KMS-11 (cell line): ENCODE results near the gene HRC.
"Not testable (repeated sequence)": the region's sequence is repeated elsewhere in the genome, so short reads cannot be mapped to it uniquely, and the experiment has no call there.

ENCODE experiments used
- H2AFZ ChIP-seq: fragments of 200-600 bp; sonication (generic); 2 replicates; pipeline ENCODE4 v1.6.1; 2016; ENCODE audit warnings: antibody characterized with exemption, mixed run types, low read depth
- H3K27ac ChIP-seq: fragments of 200-600 bp; sonication (generic); 2 replicates; pipeline ENCODE4 v1.6.1; 2016; ENCODE audit warnings: mild to moderate bottlenecking, mixed run types
- H3K27me3 ChIP-seq: fragments of 200-600 bp; sonication (generic); 2 replicates; pipeline ENCODE4 v1.6.1; 2017; ENCODE audit warnings: mild to moderate bottlenecking, low read depth, mixed run types, moderate library complexity; ENCODE audit not compliant: insufficient read depth
- H3K36me3 ChIP-seq: fragments of 200-600 bp; sonication (generic); 2 replicates; pipeline ENCODE4 v1.6.1; 2017; ENCODE audit warnings: mild to moderate bottlenecking, mixed run types; ENCODE audit not compliant: insufficient read depth
- H3K4me1 ChIP-seq: fragments of 200-600 bp; sonication (generic); 2 replicates; pipeline ENCODE4 v1.6.1; 2016; ENCODE audit warnings: mild to moderate bottlenecking, low read depth, mixed run types; ENCODE audit not compliant: poor library complexity, severe bottlenecking
- H3K4me2 ChIP-seq: fragments of 200-600 bp; sonication (generic); 2 replicates; pipeline ENCODE4 v1.7.0; 2016; ENCODE audit warnings: mild to moderate bottlenecking, mixed run types
- H3K4me3 ChIP-seq: fragments of 200-600 bp; sonication (generic); IDR thresholded peaks from 2 replicates; pipeline ENCODE4 v1.6.1; 2017; ENCODE audit warnings: low read depth, low read length, mixed read lengths; ENCODE audit not compliant: insufficient read depth
- H3K79me2 ChIP-seq: fragments of 200-600 bp; sonication (generic); 2 replicates; pipeline ENCODE4 v1.6.1; 2016; ENCODE audit warnings: low read depth, mixed run types; ENCODE audit not compliant: insufficient read depth
- H3K9ac ChIP-seq: fragments of 200-600 bp; sonication (generic); 2 replicates; pipeline ENCODE4 v1.6.1; 2016; ENCODE audit warnings: mild to moderate bottlenecking, mixed run types
- H4K20me1 ChIP-seq: fragments of 200-600 bp; sonication (generic); 2 replicates; pipeline ENCODE4 v1.6.1; 2016; ENCODE audit warnings: mild to moderate bottlenecking, mixed run types; ENCODE audit not compliant: insufficient read depth
- CTCF ChIP-seq: fragments of 200-600 bp; sonication (generic); conservative IDR thresholded peaks from 2 replicates; pipeline ENCODE4 v1.6.1; 2017; ENCODE audit warnings: low read depth, mild to moderate bottlenecking, antibody characterized with exemption, low read length, moderate library complexity, mixed read lengths

HRC gene

DNA sequence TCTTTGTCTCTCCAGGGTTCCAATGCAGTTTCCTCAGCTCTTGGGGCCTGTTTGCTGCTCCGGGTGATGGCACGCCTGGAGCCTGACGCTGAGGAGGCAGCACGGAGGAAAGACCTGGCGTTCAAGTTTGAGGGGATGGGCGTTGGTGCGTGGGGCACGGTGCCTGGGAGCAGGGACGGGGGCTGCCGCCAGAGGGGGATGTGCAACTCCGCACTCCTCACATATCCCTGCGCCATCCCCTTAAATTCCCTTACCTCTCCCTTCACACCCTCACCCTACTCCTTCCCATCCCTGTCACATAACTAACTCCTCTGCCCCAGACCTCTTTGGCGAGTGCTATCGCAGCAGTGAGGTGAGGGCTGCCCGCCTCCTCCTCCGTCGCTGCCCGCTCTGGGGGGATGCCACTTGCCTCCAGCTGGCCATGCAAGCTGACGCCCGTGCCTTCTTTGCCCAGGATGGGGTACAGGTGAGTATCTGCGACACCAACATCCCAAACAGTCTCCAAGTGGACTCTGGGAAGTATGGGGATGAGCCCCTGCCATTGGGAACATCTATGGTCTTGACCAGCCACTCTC, 33.5 kb upstream of the HRC start:
- no peaks in the 10 kb centered on the region for H4K20me1 ChIP-seq
- H3K4me3 ChIP-seq = no peak overlapping the region
- no peaks in the 10 kb centered on the region for H3K4me1 ChIP-seq
- H2AFZ ChIP-seq = no peak overlapping the region
- no peak overlapping the region for H3K27ac ChIP-seq
- TF ChIP-seq CTCF = no peak
- H3K79me2 ChIP-seq = no peaks in the 10 kb centered on the region
- H3K27me3 ChIP-seq = peaks cover 71% of the 10 kb centered on the region
- no peak overlapping the region for H3K9ac ChIP-seq
- no peaks in the 10 kb centered on the region for H3K36me3 ChIP-seq
- H3K4me2 ChIP-seq = no peak overlapping the region

- no peak overlapping the region for H3K27ac ChIP-seq
- no peaks in the 10 kb centered on the region for H3K4me1 ChIP-seq
- peaks cover 74% of the 10 kb centered on the region for H3K27me3 ChIP-seq
- H4K20me1 ChIP-seq = no peaks in the 10 kb centered on the region
- H3K79me2 ChIP-seq = no peaks in the 10 kb centered on the region
- no peak overlapping the region for H3K9ac ChIP-seq
- H2AFZ ChIP-seq = no peak overlapping the region
- H3K36me3 ChIP-seq = no peaks in the 10 kb centered on the region
- H3K4me3 ChIP-seq = no peak overlapping the region
- H3K4me2 ChIP-seq = no peak overlapping the region
- no peak for TF ChIP-seq CTCF
These were observed 30.9 kb upstream of the HRC start for GRCh38 chr19:49186108-49186507.

DNA sequence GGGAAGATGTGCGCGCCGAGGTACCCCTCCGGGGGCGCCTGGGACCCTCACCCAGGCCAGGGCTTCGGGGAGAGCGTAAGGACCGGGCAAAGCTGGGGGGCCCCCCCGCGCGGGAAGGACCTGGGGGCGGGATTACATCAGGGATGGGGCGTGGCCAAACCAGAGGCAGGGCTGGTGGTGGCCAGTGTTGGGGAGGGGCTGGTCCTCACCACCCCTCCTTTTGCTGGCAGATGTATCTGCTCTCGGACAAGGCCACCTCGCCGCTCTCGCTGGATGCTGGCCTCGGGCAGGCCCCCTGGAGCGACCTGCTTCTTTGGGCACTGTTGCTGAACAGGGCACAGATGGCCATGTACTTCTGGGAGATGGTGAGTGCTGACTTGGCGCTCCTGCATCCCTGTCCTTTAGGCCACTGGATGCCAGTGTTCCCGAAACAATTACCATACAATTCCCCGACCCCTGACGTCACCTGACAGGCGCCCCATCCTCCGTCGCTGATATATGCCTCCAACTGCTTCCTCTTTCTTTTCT, 27.7 kb upstream of the HRC start:
- TF ChIP-seq CTCF = no peak
- Histone ChIP-seq H3K79me2 (no peaks in the 10 kb centered on the region), H3K4me3 (no peak overlapping the region), H3K27ac (no peak overlapping the region), H2AFZ (no peak overlapping the region), H3K9ac (no peak overlapping the region), H3K27me3 (peaks cover 62% of the 10 kb centered on the region), H3K4me1 (no peaks in the 10 kb centered on the region), H3K4me2 (no peak overlapping the region), H4K20me1 (no peaks in the 10 kb centered on the region), H3K36me3 (no peaks in the 10 kb centered on the region)

GRCh38 chr19:49182010-49182847, 27.0 kb upstream of the HRC start:
- H3K27ac ChIP-seq, H3K4me2 ChIP-seq, H4K20me1 ChIP-seq: not testable (repeated sequence)

DNA sequence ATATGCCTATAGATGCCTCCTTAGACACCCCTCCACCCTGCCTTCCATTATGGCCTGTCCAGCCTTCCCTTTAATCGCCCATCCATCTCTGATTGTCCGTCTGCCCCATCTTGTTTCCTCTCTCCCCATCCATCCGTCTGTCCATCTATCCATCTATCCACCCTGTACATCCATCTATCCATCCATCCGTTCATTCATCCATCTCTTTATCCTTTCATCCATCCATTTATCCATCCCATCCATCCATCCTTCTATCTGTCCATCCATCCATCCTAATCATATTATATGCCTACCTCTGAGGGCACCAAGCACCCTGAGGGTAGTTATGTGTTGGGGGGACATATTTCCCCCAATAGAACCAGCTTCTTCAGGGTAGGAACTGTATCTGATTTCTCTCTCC, 25.5 kb upstream of the HRC start:
- Histone ChIP-seq H3K4me1 (no peaks in the 10 kb centered on the region), H3K27ac (no peak overlapping the region), H3K27me3 (peaks cover 62% of the 10 kb centered on the region), H4K20me1 (no peaks in the 10 kb centered on the region), H3K79me2 (no peaks in the 10 kb centered on the region), H3K4me2 (no peak overlapping the region), H3K4me3 (no peak overlapping the region), H3K9ac (no peak overlapping the region), H3K36me3 (no peaks in the 10 kb centered on the region), H2AFZ (no peak overlapping the region)
- TF ChIP-seq CTCF = no peak

More at GRCh38 chr19:49182010-49182847, 27.0 kb upstream of the HRC start:
- H3K4me1 ChIP-seq, H3K4me3 ChIP-seq, H3K9ac ChIP-seq, H3K79me2 ChIP-seq, H2AFZ ChIP-seq, H3K36me3 ChIP-seq: not testable (repeated sequence)
- H3K27me3 ChIP-seq = peaks cover 62% of the 10 kb centered on the region
